H1 (cell line): ENCODE results near the gene NFYA. TPM values are rescaled to one million over a fixed set of nuclear protein-coding genes. Genes with fewer than 3 reads are reported as not detected.

ENCODE experiments used
- ATF2 ChIP-seq: IDR thresholded peaks from 2 replicates; pipeline ENCODE4 v1.6.1; 2012; ENCODE audit warnings: low read length, inconsistent platforms
- EZH2 ChIP-seq: fragments of 200-600 bp; sonication (generic); IDR thresholded peaks from 2 replicates; pipeline ENCODE4 v1.7.1; 2012; ENCODE audit warnings: low read depth, mild to moderate bottlenecking, moderate library complexity, low read length, inconsistent platforms; ENCODE audit not compliant: severe bottlenecking
- HDAC2 ChIP-seq, 2 experiments: fragments of 300-600 bp in 1 of 2; sonication (generic) in 1 of 2; IDR thresholded peaks; 2 replicates each; pipeline ENCODE4 v1.6.1; 2011 to 2012; ENCODE audit warnings: low read depth in 2 of 2, low read length in 2 of 2, mild to moderate bottlenecking in 2 of 2, moderate library complexity in 2 of 2, borderline replicate concordance in 1 of 2, inconsistent platforms in 1 of 2
- JUN ChIP-seq: IDR thresholded peaks from 2 replicates; pipeline ENCODE4 v1.6.1; 2011; ENCODE audit warnings: low read depth, mild to moderate bottlenecking, improper control_type of control experiment, low read length
- POLR2AphosphoS5 ChIP-seq: IDR thresholded peaks from 2 replicates; pipeline ENCODE4 v1.6.1; 2011; ENCODE audit warnings: low read depth, low read length
- RXRA ChIP-seq: IDR thresholded peaks from 2 replicates; pipeline ENCODE4 v1.6.1; 2011; ENCODE audit warnings: low read depth, mild to moderate bottlenecking, low read length, moderate library complexity; ENCODE audit not compliant: insufficient read depth
- polyA plus RNA-seq, 7 experiments: library from polyadenylated mRNA; depleted of rRNA in 3 of 7; stranded (reverse) in 5 of 7; unstranded in 2 of 7; fragments of >200 nt in 5 of 7; fragments of 200-250 nt in 2 of 7; gene quantifications; 1 replicate in 5 of 7; 2 replicates in 1 of 7; 4 replicates in 1 of 7; pipeline versions ENCODE4 v1.2.1 to v1.2.3, GENCODE V29; 2011 to 2013; ENCODE audit warnings: missing spikeins in 2 of 7, mixed read lengths in 2 of 7
- total RNA-seq: library from RNA; stranded (reverse); fragmentation: NEBNext Ultra II Directional; extraction: Animal tissue kit (Norgen Biotek cat#: 25700); gene quantifications from 2 replicates; pipeline ENCODE4 v1.2.1, GENCODE V29; 2021

NFYA gene
- total and polyA plus RNA-seq, 2 of the 8 experiments (the other 6 are each of a cell fraction or from before 2014, with no cell fraction given) = 19.8 to 33.7 TPM

- TF ChIP-seq EZH2 = no peak
- no peak for TF ChIP-seq HDAC2 (IDR thresholded peaks at IDR 0.05; ENCODE audit: borderline replicate concordance in 1 of 2, low read depth in 2 of 2, low read length in 2 of 2)
- no peak for TF ChIP-seq RXRA
- no peak for TF ChIP-seq ATF2
- no peak for TF ChIP-seq JUN
- TF ChIP-seq POLR2AphosphoS5 = no peak
These were observed 27.1 kb upstream of the NFYA start (continued) for GRCh38 chr6:41045664-41046063.
